ACC112 (cell line): Measurements from ENCODE around the gene PROKR1.

Experiments used
- H2AFZ ChIP-seq: fragments of 200-600 bp; sonication (generic); one replicate; pipeline ENCODE4 v1.6.0; 2017; ENCODE audit warnings: antibody characterized with exemption, low read length; ENCODE audit not compliant: unreplicated experiment
- H3K27ac ChIP-seq: fragments of 200-600 bp; sonication (generic); 2 replicates; pipeline ENCODE4 v1.5.1; 2014; ENCODE audit warnings: low read depth, mild to moderate bottlenecking, antibody characterized with exemption, low read length, moderate library complexity
- H3K27me3 ChIP-seq: fragments of 200-600 bp; sonication (generic); 2 replicates; pipeline ENCODE4 v1.6.1; 2014; ENCODE audit warnings: mild to moderate bottlenecking, antibody characterized with exemption, low read length, moderate library complexity, mixed read lengths; ENCODE audit not compliant: insufficient read depth
- H3K36me3 ChIP-seq: fragments of 200-600 bp; sonication (generic); 2 replicates; pipeline ENCODE4 v1.6.1; 2016; ENCODE audit warnings: mild to moderate bottlenecking, antibody characterized with exemption, low read length, moderate library complexity, mixed read lengths; ENCODE audit not compliant: insufficient read depth
- H3K4me1 ChIP-seq: fragments of 200-600 bp; sonication (generic); one replicate; pipeline ENCODE4 v1.6.1; 2016; ENCODE audit warnings: low read length, mixed read lengths; ENCODE audit not compliant: insufficient read depth, unreplicated experiment, control insufficient read depth
- H3K4me3 ChIP-seq: fragments of 200-600 bp; sonication (generic); 2 replicates; pipeline ENCODE4 v1.5.1; 2014; ENCODE audit warnings: mild to moderate bottlenecking, low read depth, low read length
- H3K79me2 ChIP-seq: fragments of 200-600 bp; sonication (generic); one replicate; pipeline ENCODE4 v1.6.0; 2016; ENCODE audit warnings: low read length; ENCODE audit not compliant: control insufficient read depth, unreplicated experiment, insufficient read depth

Gene PROKR1

GRCh38 chr2:68696554-68696953 is 53.2 kb downstream of the PROKR1 start:
- Histone ChIP-seq H3K36me3 (no peaks in the 10 kb centered on the region), H3K27ac (no peak overlapping the region), H3K79me2 (no peaks in the 10 kb centered on the region), H3K27me3 (peaks cover 76% of the 10 kb centered on the region), H2AFZ (no peak overlapping the region), H3K4me3 (no peak overlapping the region), H3K4me1 (no peaks in the 10 kb centered on the region)

- H2AFZ ChIP-seq: no peak overlapping the region
- no peaks in the 10 kb centered on the region for H3K4me1 ChIP-seq
- no peaks in the 10 kb centered on the region for H3K36me3 ChIP-seq
- H3K79me2 ChIP-seq: no peaks in the 10 kb centered on the region
- no peak overlapping the region for H3K4me3 ChIP-seq
- peaks cover 73% of the 10 kb centered on the region for H3K27me3 ChIP-seq
- no peak overlapping the region for H3K27ac ChIP-seq
Observed at GRCh38 chr2:68698567-68699377, 55.4 kb downstream of the PROKR1 start.

GRCh38 chr2:68700560-68700959 is 57.2 kb downstream of the PROKR1 start:
- Histone ChIP-seq H3K36me3 (no peaks in the 10 kb centered on the region), H3K27me3 (peaks cover 67% of the 10 kb centered on the region), H3K4me1 (no peaks in the 10 kb centered on the region), H3K4me3 (no peak overlapping the region), H3K79me2 (no peaks in the 10 kb centered on the region), H3K27ac (no peak overlapping the region), H2AFZ (no peak overlapping the region)

GRCh38 chr2:68706637-68707036 is 63.3 kb downstream of the PROKR1 start:
- no peaks in the 10 kb centered on the region for H3K79me2 ChIP-seq
- no peaks in the 10 kb centered on the region for H3K4me1 ChIP-seq
- peaks cover 54% of the 10 kb centered on the region for H3K27me3 ChIP-seq
- no peak overlapping the region for H3K4me3 ChIP-seq
- no peaks in the 10 kb centered on the region for H3K36me3 ChIP-seq
- no peak overlapping the region for H2AFZ ChIP-seq
- H3K27ac ChIP-seq: no peak overlapping the region
